Measurements from ENCODE around the gene OR5L2.

- TF ChIP-seq, protein P1, sequence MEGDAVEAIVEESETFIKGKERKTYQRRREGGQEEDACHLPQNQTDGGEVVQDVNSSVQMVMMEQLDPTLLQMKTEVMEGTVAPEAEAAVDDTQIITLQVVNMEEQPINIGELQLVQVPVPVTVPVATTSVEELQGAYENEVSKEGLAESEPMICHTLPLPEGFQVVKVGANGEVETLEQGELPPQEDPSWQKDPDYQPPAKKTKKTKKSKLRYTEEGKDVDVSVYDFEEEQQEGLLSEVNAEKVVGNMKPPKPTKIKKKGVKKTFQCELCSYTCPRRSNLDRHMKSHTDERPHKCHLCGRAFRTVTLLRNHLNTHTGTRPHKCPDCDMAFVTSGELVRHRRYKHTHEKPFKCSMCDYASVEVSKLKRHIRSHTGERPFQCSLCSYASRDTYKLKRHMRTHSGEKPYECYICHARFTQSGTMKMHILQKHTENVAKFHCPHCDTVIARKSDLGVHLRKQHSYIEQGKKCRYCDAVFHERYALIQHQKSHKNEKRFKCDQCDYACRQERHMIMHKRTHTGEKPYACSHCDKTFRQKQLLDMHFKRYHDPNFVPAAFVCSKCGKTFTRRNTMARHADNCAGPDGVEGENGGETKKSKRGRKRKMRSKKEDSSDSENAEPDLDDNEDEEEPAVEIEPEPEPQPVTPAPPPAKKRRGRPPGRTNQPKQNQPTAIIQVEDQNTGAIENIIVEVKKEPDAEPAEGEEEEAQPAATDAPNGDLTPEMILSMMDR (IDR thresholded peaks at IDR 0.05) = no peak
- TF ChIP-seq POLR2A (IDR thresholded peaks at IDR 0.05) = no peak
- no peak for TF ChIP-seq POLR2AphosphoS5 (IDR thresholded peaks at IDR 0.05; ENCODE audit: insufficient read depth in 1 of 2, low read depth in 1 of 2)
Observed at GRCh38 chr11:55811067-55811466, 16.0 kb upstream of the OR5L2 start, which contains the start of gene OR5L1.

Measured in vagina (tissue), 2 donors.